ENCODE results near the gene MXRA8.
A peak's percentile ranks its signal among the peaks of the same experiment; 100 is the strongest.
"Not testable (repeated sequence)": the region's sequence is repeated elsewhere in the genome, so short reads cannot be mapped to it uniquely, and the experiment has no call there.

Gene MXRA8

GRCh38 chr1:1393014-1393413 lies 34.7 kb upstream of the MXRA8 start:
- no peak for DNase-seq (ENCODE audit: low read depth in 2 of 2)

- DNase-seq (ENCODE audit: low read depth in 2 of 2), result no peak
These were observed 32.9 kb upstream of the MXRA8 start for GRCh38 chr1:1391225-1391624.

GRCh38 chr1:1390675-1391074 lies 32.3 kb upstream of the MXRA8 start:
- no peak for DNase-seq (ENCODE audit: low read depth in 2 of 2)

DNA sequence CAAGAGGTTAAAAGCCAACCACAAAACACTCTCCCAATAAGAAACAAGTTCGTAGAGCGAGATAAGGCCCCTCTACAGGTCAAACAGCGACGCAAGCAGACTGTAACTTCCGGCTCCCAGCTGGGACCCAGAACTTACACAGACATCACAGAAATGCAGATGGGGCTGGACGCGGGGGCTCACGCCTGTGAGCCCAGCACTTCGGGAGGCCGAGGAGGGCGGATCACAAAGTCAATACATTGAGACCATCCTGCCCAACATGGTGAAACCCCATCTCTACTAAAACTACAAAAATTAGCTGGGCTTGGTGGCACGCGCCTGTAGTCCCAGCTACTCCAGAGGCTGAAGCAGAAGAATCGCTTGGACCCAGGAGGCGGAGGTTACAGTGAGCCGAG lies 29.7 kb upstream of the MXRA8 start:
- no peak for DNase-seq (ENCODE audit: low read depth in 2 of 2)

- no peak for DNase-seq (ENCODE audit: low read depth in 2 of 2)
These were observed 29.0 kb upstream of the MXRA8 start for GRCh38 chr1:1387098-1388077.

GRCh38 chr1:1385931-1386330 lies 27.6 kb upstream of the MXRA8 start:
- no peak for DNase-seq (ENCODE audit: low read depth in 2 of 2)

GRCh38 chr1:1385339-1385738 lies 27.0 kb upstream of the MXRA8 start:
- DNase-seq (ENCODE audit: low read depth in 2 of 2), result not testable (repeated sequence)

GRCh38 chr1:1381294-1381693 lies 22.9 kb upstream of the MXRA8 start:
- DNase-seq (ENCODE audit: low read depth in 2 of 2), result no peak

DNA sequence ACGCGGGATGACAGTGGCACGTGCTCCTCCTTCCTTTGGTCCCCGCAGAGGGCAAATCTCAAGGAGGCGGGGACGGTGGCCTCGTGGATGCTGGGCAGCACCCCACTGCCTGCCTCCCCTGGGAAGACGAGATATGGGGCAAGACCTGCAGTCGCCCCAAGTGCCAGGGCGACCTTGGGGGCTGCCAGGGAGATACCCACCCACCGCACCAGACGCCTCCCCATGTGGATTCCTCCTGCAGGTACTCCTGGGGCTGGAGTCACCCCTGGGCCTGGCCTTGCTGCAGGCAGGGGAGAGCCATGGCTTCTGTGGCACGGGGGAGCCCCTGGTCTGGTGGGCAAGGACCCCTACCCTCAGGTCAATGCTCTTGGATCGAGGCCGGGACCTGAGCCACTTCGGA lies 22.5 kb upstream of the MXRA8 start:
- no peak for DNase-seq (ENCODE audit: low read depth in 2 of 2)

DNA sequence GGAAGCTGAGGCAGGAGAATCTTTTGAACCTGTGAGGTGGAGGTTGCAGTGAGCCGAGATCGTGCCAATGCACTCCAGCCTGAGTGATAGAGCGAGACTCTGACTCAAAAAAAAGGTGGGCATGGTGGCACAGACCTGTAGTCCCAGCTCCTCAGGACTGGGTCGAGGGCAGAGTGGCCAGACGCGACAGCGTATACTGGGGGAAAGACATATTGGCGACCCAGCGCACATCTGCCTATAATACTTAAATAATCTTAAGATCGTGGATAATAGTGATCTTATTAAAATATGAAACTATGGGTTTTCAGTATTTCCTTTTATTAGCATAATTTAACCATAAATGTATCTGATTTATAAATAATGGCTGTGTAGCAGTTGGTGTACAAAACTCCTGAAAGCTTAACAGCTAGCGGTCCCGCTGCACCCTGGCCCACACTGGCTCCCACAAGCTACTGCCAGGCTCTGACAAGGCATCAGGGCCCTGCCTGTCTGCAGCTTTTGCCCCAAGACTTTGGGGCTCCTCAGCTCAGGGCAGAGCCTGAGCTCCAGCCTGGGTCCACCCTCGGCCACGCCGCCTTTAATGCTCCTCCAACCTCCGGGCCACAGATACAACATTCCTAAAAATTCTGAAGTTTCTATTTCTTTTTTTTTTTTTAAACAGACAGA lies 19.3 kb upstream of the MXRA8 start:
- DNase-seq (ENCODE audit: low read depth in 2 of 2), result no peak

- no peak for DNase-seq (ENCODE audit: low read depth in 2 of 2)
These were observed 18.3 kb upstream of the MXRA8 start for GRCh38 chr1:1376551-1377226.

DNA sequence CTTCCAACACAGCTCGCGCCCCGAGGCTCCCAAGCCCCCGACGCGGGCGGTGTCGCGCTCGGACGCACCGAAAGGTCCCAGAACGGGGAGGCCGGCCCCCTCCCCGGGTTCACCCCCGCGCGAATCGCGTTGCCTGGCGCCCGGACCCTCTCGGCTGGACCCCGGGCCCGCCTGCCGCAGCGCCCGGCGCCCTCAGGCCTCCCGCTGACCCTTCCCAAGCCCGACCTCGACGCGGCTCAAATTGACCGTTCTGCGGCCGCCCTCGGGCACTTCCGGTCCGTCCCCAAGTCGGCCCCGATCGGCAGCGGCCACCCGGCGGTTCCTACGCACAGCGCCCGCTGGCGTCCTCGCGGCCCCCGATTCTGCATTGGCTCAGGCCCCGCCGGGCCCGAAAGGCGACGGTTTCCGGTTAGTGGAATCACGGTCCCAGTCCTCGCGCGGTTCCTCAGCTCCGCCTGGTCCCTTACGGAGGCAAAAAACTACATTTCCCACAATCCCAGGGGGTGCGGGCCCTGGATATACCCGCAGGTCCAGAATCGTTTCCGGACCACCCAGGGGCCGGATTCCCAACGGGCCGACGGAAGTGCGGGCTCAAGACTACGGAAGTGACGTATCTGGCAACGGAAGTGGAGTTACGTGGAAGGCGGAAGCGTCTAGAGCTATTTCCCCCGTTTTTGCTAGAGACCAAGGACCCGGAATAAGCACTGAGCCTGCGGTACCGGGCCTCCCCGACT lies 16.7 kb upstream of the MXRA8 start, which contains the start of gene AURKAIP1:
Gene AURKAIP1 (minus strand): TSS at position 279 of the 734 bp plus-strand sequence. CDS start 451 bp downstream, outside the sequence.
- peak; percentile 89 to 90 for DNase-seq (ENCODE audit: low read depth in 2 of 2)

DNA sequence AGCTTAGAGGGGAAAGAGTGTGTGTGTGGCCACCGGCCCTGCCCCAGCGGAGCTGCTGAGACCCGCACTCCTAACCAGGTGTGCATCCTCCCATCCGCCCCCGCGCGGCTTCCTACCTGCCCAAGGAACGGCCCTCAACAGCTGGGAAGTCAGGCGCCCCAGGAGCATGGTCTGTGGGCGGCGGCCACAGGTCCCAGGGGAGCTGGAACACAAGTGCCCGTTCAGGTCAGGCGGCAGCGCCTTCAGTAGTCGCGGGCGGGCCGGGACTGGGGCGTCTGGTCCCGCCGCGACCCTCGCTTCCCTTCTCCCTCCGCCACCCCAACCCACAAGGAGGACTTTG lies 16.2 kb upstream of the MXRA8 start:
- DNase-seq (ENCODE audit: low read depth in 2 of 2), result no peak

DNA sequence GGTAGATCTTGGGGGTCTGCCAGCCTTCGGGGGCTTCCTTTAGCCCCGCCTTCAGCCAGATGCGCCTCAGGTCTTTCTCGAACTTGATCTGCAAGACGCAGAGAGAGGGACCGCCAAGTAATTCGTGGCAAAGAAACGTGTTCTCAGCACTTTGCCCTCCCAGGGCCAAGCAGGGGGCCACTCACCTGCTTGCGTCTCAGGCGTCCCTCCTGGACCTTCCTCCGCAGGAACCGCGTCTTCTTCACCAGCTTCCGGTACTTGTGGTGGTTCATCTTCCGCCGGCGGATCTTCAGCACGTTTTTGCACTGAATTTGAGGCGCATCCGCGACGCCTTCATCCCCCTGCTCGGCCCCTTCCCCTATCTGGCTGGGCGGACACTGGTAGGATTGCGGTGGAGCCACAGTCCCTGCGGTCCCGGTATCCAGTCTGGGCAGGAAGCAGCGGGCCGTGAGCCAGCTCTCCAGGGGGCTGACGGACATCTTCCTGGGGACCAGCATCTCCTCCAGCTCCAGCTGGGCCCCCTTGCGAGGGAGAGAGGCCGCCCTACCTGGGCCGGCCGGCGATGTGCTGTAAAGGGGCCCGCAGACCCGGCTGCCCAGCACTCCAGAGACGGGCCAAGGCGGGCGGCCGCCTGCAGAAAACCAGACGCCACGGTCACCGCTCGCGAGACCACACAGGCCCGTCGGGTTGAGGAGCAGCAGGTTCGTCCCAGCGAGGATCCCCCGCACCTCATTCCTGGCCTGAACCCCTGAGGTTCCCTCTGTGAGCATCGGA lies 15.6 kb upstream of the MXRA8 start:
- DNase-seq (ENCODE audit: low read depth in 2 of 2), result no peak

DNA sequence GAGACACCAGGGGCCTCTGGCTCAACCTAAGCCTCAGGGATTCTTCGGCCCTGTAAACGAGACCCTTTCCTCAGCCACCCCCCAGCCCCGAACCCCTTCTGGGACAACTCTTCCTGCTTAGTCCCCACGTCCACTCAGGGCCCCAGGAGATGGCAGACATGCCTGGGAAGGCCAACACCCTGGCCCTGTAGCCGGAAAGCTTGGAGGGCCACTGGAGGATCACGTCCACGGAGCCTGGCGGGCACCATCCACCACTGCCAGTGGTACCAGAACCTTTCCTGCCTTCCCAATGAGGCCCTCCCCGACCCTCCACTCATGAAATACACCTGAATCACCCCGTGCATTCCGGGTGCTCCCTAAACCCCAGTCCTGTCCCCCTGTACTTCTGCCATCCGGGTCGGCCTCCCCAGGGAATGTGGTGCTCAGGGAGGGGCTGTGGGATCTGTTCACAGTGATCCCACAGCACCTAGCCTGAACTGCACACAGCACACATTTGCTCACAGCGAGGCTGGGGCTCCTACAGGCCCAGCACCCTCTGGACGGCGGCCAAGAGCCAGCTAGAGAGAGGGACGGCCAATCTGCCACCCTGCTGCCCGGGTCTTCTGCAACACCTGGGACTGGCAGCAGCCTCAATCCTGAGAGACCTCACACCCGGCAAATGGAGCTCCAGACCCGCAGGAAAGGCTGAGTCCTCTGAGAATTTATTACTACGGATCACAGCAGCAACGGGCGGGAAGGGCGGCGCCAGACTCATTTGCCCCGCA lies 14.9 kb upstream of the MXRA8 start:
- DNase-seq (ENCODE audit: low read depth in 2 of 2), result no peak

DNA sequence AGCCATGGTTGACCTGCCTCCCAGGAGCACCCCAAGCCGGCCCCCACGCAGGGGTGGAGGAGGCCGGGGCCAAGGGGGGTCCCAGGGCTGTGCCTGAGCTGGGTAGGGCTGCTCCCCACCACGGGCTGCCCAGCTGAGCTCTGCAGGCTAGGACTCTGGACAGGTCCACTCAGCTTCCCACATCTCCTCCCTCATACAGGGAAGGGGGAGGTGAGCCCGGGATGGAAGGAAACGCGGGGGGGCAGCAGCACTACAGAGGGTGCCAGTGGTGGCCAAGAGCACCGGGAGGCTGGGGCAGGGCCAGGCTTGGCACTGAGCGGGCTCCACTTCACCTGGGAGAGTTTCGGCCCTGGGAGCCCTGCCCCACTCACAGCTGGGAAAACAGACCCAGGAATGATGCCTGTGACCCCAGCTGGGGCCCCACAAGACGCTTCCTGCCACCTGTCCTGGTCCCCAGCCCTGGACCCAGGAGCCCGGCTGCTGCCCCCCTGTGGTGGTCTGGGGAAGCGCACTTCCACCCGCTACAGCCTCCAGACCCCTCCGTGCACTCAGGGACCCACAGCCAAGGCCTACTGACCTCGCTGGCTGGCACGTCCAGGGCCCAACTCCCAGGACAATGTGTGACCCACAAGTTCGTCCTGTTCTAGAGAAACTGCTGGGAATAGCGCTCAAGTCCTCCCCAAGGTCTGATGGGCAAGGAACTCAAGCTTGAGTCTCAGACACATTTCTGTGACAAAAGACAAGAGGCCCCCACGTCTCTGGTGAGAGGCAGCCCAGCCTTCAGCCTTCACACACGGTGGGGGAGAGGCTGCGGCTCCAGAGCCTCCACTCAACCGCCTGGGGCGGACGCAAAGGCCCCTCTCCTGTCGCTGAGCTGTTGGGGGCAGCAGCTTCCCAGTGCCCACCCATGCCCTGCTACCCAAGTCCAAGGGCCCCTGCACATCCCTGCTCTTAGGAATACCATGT lies 13.7 kb upstream of the MXRA8 start:
- peak; percentile 59 to 60 for DNase-seq (ENCODE audit: low read depth in 2 of 2)

DNA sequence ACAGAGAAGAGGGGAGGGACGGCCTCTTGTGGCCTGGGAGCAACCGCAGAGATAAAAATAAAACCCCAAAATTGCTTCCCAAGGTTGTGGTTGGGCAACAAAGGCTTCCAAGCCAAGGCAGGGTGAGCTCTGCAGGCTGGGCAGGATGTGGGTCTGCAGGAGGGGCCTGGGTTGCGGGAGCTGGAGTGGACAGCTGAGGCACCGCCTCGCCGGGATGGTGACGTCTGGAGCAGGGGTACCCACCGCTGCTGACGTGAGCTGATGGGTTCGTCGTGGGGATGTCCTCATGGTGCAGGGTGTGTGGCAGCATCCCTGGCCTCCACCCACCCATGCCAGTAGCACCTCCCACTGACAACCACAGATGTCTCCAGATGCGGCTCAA lies 13.0 kb upstream of the MXRA8 start:
- peak in 1 of 2 donors; percentile 42 for DNase-seq (ENCODE audit: low read depth in 2 of 2)

DNA sequence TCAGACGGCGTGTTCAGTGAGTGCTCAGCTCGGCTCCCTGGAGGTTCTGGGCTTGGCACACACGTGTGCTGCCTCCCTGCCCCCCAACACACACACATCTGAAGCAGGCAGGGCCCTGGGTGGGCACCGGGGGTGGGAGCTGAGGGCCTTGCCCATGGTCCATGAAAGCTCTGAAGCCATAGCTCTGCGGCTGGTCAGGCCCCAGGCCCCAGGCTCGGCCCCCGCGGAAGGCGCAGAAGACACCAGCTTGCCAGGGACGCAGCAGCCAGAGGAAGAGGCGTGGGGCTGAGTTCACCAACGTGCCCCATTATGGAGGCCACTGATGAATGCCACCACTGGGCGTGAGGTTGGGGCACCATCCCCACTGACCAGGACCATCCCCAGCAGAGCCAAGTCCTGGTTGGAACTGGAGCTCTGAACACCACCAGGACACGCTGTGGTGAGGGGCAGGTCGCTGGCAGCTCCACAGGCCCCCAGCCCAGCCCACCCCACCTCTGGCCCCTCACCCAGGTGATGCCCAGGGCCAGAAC lies 12.5 kb upstream of the MXRA8 start:
- no peak for DNase-seq (ENCODE audit: low read depth in 2 of 2)

DNA sequence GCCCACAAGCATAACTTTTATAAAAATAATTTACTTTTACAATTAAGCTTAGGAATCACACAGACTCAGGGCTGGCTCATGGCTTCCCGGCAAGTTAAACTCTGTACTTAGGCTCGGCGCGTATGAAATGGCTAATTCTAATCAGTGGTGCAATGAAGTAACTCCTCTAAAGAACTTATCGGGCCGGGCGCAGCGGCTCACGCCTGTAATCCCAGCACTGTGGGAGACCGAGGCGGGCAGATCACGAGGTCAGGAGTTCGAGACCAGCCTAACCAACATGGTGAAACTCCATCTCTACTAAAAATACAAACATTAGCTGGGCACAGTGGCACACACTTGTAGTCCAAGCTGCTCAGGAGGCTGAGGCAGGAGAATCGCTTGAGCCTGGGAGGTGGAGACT lies 11.7 kb upstream of the MXRA8 start:
- not testable (repeated sequence) for DNase-seq (ENCODE audit: low read depth in 2 of 2)

Data from stimulated activated CD8-positive, alpha-beta memory T cell treated with anti-CD3 and anti-CD28 coated beads, Interleukin-2, amount 100 ng/mL, for 1 hour (primary cell).